ENCODE results near the gene CCNF.

The CCNF gene

DNA sequence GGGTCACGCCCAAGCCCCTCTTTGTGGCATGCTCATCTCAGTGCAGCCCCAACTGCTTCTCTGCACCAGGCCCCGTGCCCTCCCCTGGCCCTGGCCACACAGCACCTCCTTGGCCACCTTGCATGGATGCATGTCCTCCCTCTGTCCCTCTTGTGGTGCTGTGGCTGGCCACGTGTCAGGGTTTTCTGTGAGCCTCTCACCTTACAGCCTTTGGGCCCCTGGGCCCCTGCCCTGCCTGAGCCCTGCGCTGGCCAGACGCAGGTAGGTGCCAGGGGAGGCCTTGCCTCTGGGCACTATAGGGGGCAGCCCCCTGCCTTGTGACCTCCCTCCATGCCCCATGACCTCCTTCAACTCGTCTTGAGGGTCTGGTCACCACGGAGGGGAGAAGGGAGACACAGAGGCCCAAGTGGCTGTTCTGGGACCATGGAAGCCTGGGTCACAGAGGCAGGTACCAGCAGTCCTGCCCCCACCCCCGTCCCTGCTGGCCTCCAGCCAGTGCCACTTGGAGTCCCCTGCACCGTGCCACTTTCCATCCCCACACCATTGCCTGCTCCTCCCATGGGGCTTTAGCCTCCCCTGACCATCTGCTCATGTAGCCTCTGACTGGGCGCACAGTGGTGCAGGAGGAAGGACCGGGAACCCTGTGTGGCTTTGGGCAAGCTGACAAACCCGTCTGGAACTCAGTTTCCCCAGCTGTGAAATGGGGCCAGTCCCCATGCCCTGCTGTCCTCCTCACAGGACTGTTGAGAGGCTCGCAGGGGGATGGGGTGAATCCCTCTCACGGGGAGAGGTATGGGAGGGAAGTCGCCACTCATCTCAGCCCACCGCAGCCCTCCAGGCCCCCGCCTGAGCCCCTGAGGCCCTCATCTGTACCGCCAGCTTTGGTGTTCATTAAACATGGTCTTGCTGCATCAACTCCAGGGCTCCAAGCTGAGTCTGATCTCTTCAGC lies 73.0 kb downstream of the CCNF start:
- DNase-seq (ENCODE audit: low spot score): no peak

DNA sequence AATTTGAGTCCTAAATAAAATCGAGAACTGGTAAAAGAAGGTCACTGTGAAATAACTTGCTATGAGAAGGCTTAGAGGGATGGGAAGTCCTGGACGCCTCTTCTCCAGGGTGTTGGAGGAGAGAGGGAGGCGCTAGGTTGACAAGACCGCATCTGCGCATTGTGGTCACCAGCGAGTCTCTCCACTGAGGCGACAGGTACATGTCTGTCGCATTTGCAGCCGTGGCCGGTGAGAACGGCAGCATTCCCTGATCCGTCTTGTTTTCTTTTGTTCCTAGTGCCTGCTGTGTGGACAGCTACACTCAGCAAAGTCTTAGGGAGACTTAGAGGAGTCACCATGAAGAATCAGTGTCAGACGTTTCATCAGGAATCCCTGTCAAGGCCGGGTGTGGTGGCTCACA lies 76.4 kb downstream of the CCNF start:
- DNase-seq (ENCODE audit: low spot score): no peak

DNA sequence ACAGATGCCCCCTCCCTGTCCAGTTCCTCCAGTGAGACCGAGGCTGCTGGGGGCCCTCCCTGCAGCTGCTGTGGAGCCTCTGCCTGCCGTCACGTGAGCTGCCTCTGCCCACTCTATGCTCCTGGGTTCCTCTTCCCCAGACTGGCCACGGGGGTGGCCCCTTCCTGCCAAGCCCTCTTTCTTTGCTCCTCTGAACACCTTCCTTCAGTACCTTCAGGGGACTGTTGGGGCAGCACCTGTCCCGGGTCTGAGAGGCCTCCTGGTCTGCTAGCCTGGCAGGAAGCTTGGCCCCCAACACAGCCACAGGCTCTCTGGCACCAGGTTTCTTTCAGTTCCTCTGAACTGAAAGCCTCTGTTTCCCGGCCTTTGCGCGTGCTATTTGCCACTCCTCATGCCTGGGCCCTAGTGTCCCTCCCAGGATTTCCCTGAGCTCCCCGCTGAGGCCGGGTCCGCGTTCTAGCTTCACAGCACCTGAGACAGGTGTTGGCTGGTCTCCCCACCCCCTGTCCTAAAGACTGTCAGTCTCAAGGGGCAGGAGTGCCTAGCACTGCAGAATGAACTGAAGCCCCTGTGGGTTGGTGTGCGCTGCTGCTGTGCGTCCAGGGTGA lies 77.9 kb downstream of the CCNF start:
- no peak for DNase-seq (ENCODE audit: low spot score)

DNA sequence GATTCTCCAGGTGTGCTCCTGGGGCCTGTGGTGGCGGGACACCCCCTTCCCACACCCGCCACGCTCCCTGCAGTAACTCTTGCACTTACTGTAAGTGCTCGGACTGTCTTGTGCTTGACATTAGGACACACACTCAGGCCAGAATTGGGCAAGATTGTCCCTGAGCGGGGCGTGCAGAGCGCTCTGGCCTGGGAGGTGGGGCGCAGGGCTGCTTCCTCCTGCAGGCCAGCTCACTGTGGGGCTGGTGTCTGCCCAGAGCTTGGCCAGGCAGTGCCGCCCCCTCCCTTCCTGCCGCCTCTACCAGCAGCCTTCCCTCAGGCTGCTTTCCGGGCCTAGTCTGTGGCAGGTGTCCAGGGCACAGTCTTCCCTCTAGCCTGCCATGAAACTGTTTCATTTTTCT lies 78.4 kb downstream of the CCNF start:
- DNase-seq (ENCODE audit: low spot score): no peak

Data from hepatic stellate cell (primary cell).